ACC112 (cell line): ENCODE measurements around the gene ASS1.

Experiments used
- H2AFZ ChIP-seq: fragments of 200-600 bp; sonication (generic); one replicate; pipeline ENCODE4 v1.6.0; 2017; ENCODE audit warnings: antibody characterized with exemption, low read length; ENCODE audit not compliant: unreplicated experiment
- H3K27ac ChIP-seq: fragments of 200-600 bp; sonication (generic); 2 replicates; pipeline ENCODE4 v1.5.1; 2014; ENCODE audit warnings: low read depth, mild to moderate bottlenecking, antibody characterized with exemption, low read length, moderate library complexity
- H3K27me3 ChIP-seq: fragments of 200-600 bp; sonication (generic); 2 replicates; pipeline ENCODE4 v1.6.1; 2014; ENCODE audit warnings: mild to moderate bottlenecking, antibody characterized with exemption, low read length, moderate library complexity, mixed read lengths; ENCODE audit not compliant: insufficient read depth
- H3K36me3 ChIP-seq: fragments of 200-600 bp; sonication (generic); 2 replicates; pipeline ENCODE4 v1.6.1; 2016; ENCODE audit warnings: mild to moderate bottlenecking, antibody characterized with exemption, low read length, moderate library complexity, mixed read lengths; ENCODE audit not compliant: insufficient read depth
- H3K4me1 ChIP-seq: fragments of 200-600 bp; sonication (generic); one replicate; pipeline ENCODE4 v1.6.1; 2016; ENCODE audit warnings: low read length, mixed read lengths; ENCODE audit not compliant: insufficient read depth, unreplicated experiment, control insufficient read depth
- H3K4me3 ChIP-seq: fragments of 200-600 bp; sonication (generic); 2 replicates; pipeline ENCODE4 v1.5.1; 2014; ENCODE audit warnings: mild to moderate bottlenecking, low read depth, low read length
- H3K79me2 ChIP-seq: fragments of 200-600 bp; sonication (generic); one replicate; pipeline ENCODE4 v1.6.0; 2016; ENCODE audit warnings: low read length; ENCODE audit not compliant: control insufficient read depth, unreplicated experiment, insufficient read depth

ASS1 gene

GRCh38 chr9:130521715-130522114, 77.0 kb downstream of the ASS1 start:
- Histone ChIP-seq H2AFZ (no peak overlapping the region), H3K36me3 (no peaks in the 10 kb centered on the region), H3K4me3 (no peak overlapping the region), H3K27ac (no peak overlapping the region), H3K27me3 (no peaks in the 10 kb centered on the region), H3K4me1 (no peaks in the 10 kb centered on the region), H3K79me2 (no peaks in the 10 kb centered on the region)

DNA sequence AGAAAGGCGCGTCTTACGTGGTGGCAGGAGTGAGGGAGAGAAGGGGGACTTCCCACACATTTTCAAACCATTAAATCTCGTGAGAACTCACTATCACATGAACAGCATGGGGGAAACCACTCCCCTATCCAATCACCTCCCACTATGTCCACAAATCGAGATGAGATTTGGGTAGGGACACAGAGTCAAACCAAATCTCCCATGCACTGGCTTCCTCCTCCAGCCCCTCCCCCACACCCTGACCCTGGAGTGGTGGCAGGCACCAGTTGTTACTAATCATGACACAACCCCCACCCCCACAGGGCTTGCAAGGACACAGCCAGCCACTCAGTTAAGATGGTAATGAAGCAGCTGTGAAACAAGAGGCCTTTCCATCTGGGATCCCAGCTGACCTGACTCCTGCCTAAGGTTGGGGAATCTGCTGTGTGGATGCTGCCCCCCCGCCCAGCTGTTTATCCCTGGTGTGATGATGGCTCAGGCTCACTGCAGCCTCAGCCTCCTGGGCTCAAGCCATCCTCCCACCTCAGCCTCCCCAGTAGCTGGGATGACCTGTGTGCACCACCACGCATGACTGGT, 77.6 kb downstream of the ASS1 start:
- Histone ChIP-seq H3K4me3 (no peak overlapping the region), H3K27ac (no peak overlapping the region), H3K36me3 (no peaks in the 10 kb centered on the region), H3K27me3 (no peaks in the 10 kb centered on the region), H3K79me2 (no peaks in the 10 kb centered on the region), H2AFZ (no peak overlapping the region), H3K4me1 (no peaks in the 10 kb centered on the region)

GRCh38 chr9:130523921-130524320, 79.2 kb downstream of the ASS1 start:
- Histone ChIP-seq H3K27ac (no peak overlapping the region), H3K36me3 (no peaks in the 10 kb centered on the region), H3K4me1 (no peaks in the 10 kb centered on the region), H3K79me2 (no peaks in the 10 kb centered on the region), H3K4me3 (no peak overlapping the region), H3K27me3 (no peaks in the 10 kb centered on the region), H2AFZ (no peak overlapping the region)

DNA sequence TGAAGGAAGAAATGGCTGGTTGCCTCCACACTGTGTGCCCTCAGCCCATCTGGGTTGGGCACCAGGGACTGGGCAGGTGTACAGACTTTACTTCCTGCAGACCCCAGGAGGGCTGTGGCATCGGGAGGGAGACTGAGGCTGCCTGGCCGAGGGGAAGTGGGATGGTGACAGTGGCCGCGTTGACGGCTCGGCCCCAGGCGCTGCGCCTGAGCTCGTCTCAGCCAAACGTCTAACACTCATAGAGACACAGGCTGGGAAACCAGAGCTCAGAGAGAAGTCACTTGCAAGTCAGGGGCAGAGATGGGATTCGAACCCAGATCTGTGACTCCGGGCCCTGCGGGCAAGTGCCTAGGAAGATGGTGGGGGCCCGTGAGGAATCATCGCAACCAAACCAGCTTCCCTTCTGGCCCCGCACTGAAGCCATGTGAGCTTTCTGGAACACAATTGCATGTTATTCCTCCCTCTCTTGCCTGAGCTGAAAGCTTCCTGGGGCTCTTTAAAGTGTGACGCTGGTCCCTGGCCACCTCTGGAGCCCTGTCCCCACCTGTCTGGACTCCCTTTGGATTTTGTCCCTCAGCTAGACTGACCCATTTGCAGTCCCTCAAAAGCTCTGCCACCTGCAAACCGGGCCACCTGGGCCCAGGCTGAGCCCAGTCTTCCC, 81.6 kb downstream of the ASS1 start:
- Histone ChIP-seq H2AFZ (no peak overlapping the region), H3K27me3 (no peaks in the 10 kb centered on the region)

DNA sequence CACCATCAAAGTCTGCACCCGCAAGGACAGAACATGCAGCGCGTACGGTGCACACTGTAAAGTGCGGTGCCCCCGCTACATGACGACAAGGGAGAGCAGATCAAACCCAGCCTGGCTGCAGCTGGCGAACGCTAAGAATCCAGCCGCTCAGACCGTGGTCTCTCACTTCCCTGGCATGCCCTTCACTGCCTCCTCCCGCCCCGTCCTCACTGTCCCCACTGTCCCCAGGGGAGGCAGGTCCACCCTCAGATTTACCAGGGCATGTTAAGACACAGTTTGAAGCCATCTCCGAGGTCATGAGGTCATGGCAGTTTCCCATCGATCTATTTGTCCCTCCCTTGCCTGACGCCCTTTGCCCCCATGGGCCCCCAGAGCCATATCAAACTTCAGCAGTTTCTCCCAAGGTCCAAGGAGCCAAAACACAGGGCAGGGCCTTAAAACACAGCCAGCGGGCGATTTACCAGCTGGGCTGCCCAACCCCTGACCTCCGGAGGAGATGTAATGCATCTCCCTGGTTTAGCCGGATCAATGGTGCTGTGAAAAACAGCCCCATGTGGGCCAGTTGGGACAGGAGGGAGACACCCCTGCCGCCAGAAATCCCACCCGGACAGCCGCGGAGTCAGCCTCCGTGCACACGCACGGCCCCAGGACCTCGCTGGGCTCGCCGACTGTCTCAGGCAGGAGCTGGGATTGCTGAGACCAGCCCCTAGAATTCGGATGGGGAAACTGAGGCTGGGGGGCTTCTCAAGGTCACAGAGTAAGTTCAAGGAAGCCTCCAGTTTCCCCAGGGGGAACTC, 82.3 kb downstream of the ASS1 start:
- no peaks in the 10 kb centered on the region for H3K79me2 ChIP-seq
- H3K36me3 ChIP-seq, result no peaks in the 10 kb centered on the region
- H2AFZ ChIP-seq, result no peak overlapping the region
- H3K4me1 ChIP-seq, result no peaks in the 10 kb centered on the region
- H3K27me3 ChIP-seq, result no peaks in the 10 kb centered on the region
- H3K27ac ChIP-seq, result no peak overlapping the region
- no peak overlapping the region for H3K4me3 ChIP-seq

More for the DNA sequence above, 81.6 kb downstream of the ASS1 start:
- Histone ChIP-seq H3K4me1 (no peaks in the 10 kb centered on the region), H3K27ac (no peak overlapping the region), H3K79me2 (no peaks in the 10 kb centered on the region), H3K4me3 (no peak overlapping the region), H3K36me3 (no peaks in the 10 kb centered on the region)

DNA sequence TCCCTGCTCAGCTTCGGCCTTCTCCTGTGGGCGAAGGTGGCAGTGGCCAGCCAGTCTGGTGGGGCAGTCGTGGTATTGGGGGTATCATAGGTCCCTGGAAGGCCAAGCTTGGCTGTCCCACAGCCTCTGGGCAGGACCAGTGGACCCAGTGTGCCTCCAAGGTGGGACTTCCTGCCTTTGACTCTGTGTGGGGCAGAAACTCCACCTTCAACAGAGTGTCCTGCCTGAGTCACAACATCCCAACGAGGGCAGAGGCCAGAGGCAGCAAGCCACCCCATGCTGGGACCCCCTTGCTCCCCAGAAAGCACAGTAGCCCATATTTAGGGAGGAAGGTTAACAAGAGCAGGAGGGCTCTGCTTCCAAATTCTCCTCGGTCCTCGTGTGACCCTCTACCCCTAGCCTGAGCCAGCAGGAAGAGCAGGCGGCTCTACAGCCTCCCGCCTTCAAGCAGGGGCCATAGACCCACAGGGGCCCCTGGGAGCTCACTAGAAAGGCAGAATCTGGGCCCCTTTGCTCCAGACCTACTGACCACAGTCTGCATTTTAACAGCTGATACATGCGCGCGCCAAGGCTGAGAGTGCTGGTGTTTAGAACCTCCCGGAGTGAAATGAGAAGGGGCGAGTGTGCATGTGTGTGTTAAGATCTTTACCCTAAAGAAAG, 83.0 kb downstream of the ASS1 start:
- Histone ChIP-seq H3K27me3 (no peaks in the 10 kb centered on the region), H3K27ac (no peak overlapping the region), H3K4me1 (no peaks in the 10 kb centered on the region)

GRCh38 chr9:130528674-130529073, 83.9 kb downstream of the ASS1 start:
- Histone ChIP-seq H3K79me2 (no peaks in the 10 kb centered on the region), H3K27me3 (no peaks in the 10 kb centered on the region), H3K4me3 (no peak overlapping the region), H2AFZ (no peak overlapping the region), H3K27ac (no peak overlapping the region), H3K36me3 (no peaks in the 10 kb centered on the region), H3K4me1 (no peaks in the 10 kb centered on the region)

More for the DNA sequence above, 83.0 kb downstream of the ASS1 start:
- Histone ChIP-seq H3K4me3 (no peak overlapping the region), H2AFZ (no peak overlapping the region), H3K36me3 (no peaks in the 10 kb centered on the region), H3K79me2 (no peaks in the 10 kb centered on the region)

DNA sequence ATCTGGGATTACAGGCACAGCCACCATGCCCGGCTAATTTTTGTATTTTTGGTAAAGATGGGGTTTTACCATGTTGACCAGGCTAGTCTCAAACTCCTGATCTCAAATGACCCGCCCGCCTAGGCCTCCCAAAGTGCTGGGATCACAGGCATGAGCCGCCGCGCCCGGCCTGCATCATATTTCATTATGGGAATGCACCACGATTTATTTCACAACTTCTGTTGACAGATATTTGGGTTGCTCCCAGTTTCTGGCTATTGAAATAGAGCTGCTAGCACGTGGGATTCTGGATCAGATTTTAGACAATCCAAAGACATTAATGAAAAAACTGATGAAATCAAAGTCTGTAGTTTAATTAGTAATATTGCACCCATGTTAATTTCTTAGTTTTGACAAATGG, 86.2 kb downstream of the ASS1 start:
- Histone ChIP-seq H3K4me3 (no peak overlapping the region), H3K36me3 (no peaks in the 10 kb centered on the region), H3K27me3 (no peaks in the 10 kb centered on the region), H3K79me2 (no peaks in the 10 kb centered on the region), H3K4me1 (peaks cover 4% of the 10 kb centered on the region), H2AFZ (no peak overlapping the region), H3K27ac (no peak overlapping the region)

DNA sequence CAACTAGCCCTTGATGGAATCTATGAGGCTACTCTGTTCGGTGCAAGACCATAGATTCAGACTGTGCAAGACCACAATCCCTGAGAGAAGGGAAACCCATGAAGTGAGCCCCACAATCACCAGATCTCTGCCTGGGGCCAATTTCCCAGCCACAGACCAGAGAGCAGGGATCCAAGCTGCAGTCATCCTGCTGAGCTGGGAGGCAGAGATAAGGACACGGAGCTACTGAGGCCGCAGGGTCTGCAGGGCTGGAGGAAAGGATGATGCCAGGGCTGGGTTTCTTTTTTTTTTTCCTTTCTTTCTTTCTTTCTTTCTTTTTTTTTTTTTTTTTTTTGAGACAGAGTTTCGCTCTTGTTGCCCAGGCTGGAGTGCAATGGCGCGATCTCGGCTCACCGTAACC, 86.9 kb downstream of the ASS1 start:
- H3K27ac ChIP-seq, result no peak overlapping the region
- H3K36me3 ChIP-seq, result no peaks in the 10 kb centered on the region
- H3K27me3 ChIP-seq, result no peaks in the 10 kb centered on the region
- H3K79me2 ChIP-seq, result no peaks in the 10 kb centered on the region
- H3K4me1 ChIP-seq, result peaks cover 8% of the 10 kb centered on the region
- no peak overlapping the region for H2AFZ ChIP-seq
- H3K4me3 ChIP-seq, result no peak overlapping the region

GRCh38 chr9:130532426-130533080, 87.8 kb downstream of the ASS1 start:
- Histone ChIP-seq H3K79me2 (no peaks in the 10 kb centered on the region), H3K27ac (no peak overlapping the region), H3K36me3 (no peaks in the 10 kb centered on the region), H3K27me3 (no peaks in the 10 kb centered on the region), H2AFZ (no peak overlapping the region), H3K4me3 (no peak overlapping the region), H3K4me1 (peaks cover 11% of the 10 kb centered on the region)
